Esophagus muscularis mucosa (tissue), 3 donors: ENCODE data around the gene AHSG.
"Not testable (repeated sequence)": the region's sequence is repeated elsewhere in the genome, so short reads cannot be mapped to it uniquely, and the experiment has no call there.

ENCODE experiments used
- POLR2A ChIP-seq: fragments of 450-650 bp; IDR thresholded peaks from one replicate; pipeline ENCODE4 v1.6.1; 2017; ENCODE audit warnings: antibody characterized with exemption, moderate library complexity, mild to moderate bottlenecking, low read depth
- TF ChIP-seq, protein P1 (sequence below), 3 experiments: fragments of 200-600 bp in 2 of 3; fragments of 450-650 bp in 1 of 3; sonication (generic) in 2 of 3; IDR thresholded peaks; one replicate each; pipeline ENCODE4 v1.5.1; 2017 to 2019; ENCODE audit warnings: antibody characterized with exemption in 3 of 3, mild to moderate bottlenecking in 2 of 3, moderate library complexity in 1 of 3

DNA sequence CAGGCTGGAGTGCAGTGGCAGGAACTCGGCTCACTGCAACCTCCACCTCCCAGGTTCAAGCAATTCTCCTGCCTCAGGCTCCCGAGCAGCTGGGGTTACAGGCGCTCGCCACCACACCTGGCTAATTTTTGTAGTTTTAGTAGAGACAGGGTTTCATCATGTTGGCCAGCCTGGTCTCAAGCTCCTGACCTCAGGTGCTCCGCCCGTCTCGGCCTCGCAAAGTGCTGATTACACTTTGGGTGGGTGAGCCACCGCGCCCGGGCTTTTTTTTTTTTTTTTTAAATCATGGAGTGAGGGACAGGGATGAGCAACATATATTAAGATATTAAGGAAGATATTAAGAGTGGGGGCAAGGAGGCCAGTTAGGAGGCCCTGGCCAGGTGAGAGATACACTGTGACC is 43.5 kb upstream of the AHSG start:
- TF ChIP-seq, protein P1, sequence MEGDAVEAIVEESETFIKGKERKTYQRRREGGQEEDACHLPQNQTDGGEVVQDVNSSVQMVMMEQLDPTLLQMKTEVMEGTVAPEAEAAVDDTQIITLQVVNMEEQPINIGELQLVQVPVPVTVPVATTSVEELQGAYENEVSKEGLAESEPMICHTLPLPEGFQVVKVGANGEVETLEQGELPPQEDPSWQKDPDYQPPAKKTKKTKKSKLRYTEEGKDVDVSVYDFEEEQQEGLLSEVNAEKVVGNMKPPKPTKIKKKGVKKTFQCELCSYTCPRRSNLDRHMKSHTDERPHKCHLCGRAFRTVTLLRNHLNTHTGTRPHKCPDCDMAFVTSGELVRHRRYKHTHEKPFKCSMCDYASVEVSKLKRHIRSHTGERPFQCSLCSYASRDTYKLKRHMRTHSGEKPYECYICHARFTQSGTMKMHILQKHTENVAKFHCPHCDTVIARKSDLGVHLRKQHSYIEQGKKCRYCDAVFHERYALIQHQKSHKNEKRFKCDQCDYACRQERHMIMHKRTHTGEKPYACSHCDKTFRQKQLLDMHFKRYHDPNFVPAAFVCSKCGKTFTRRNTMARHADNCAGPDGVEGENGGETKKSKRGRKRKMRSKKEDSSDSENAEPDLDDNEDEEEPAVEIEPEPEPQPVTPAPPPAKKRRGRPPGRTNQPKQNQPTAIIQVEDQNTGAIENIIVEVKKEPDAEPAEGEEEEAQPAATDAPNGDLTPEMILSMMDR (IDR thresholded peaks at IDR 0.05) = not testable (repeated sequence)
- TF ChIP-seq POLR2A = not testable (repeated sequence)
